Loucy (cell line): ENCODE results near the gene CAPN3.
A peak's percentile ranks its signal among the peaks of the same experiment; 100 is the strongest.

ENCODE experiments used
- H2AFZ ChIP-seq: fragments of 200-600 bp; sonication (generic); 2 replicates; pipeline ENCODE4 v1.6.0; 2016; ENCODE audit warnings: antibody characterized with exemption, mild to moderate bottlenecking, low read length, moderate library complexity
- H3F3A ChIP-seq: fragments of 200-600 bp; 2 replicates; pipeline ENCODE4 v1.6.0; 2016; ENCODE audit warnings: antibody characterized with exemption, low read depth, mild to moderate bottlenecking
- H3K27me3 ChIP-seq: fragments of 200-600 bp; sonication (generic); 2 replicates; pipeline ENCODE4 v1.6.1; 2014; ENCODE audit warnings: low read length, mild to moderate bottlenecking; ENCODE audit not compliant: insufficient read depth, poor library complexity, severe bottlenecking
- H3K36me3 ChIP-seq: fragments of 200-600 bp; sonication (generic); 2 replicates; pipeline ENCODE4 v1.6.1; 2016; ENCODE audit warnings: low read length; ENCODE audit not compliant: insufficient read depth
- H3K4me1 ChIP-seq: fragments of 200-600 bp; sonication (generic); 2 replicates; pipeline ENCODE4 v1.5.1; 2014; ENCODE audit warnings: low read length, mild to moderate bottlenecking; ENCODE audit not compliant: insufficient read depth, poor library complexity, severe bottlenecking
- H3K4me2 ChIP-seq: fragments of 200-600 bp; sonication (generic); 2 replicates; pipeline ENCODE4 v1.6.0; 2014; ENCODE audit warnings: antibody characterized with exemption, low read length, low read depth, mild to moderate bottlenecking; ENCODE audit not compliant: poor library complexity, severe bottlenecking
- H3K4me3 ChIP-seq: fragments of 200-600 bp; sonication (generic); 2 replicates; pipeline ENCODE4 v1.5.1; 2014; ENCODE audit warnings: low read length, mild to moderate bottlenecking, mixed read lengths; ENCODE audit not compliant: poor library complexity, severe bottlenecking
- H3K79me2 ChIP-seq: fragments of 200-600 bp; sonication (generic); 2 replicates; pipeline ENCODE4 v1.6.1; 2014; ENCODE audit warnings: low read length; ENCODE audit not compliant: insufficient read depth
- H3K9ac ChIP-seq: fragments of 200-600 bp; sonication (generic); 2 replicates; pipeline ENCODE4 v1.6.0; 2014; ENCODE audit warnings: mild to moderate bottlenecking, low read depth, low read length, moderate library complexity; ENCODE audit not compliant: poor library complexity, severe bottlenecking
- H3K9me2 ChIP-seq: fragments of 200-600 bp; sonication (generic); replicated peaks from 2 replicates; pipeline ENCODE4 v1.6.1; 2016; ENCODE audit warnings: low read depth, low read length, mixed read lengths
- H3K9me3 ChIP-seq: fragments of 200-600 bp; sonication (generic); 2 replicates; pipeline ENCODE4 v1.6.1; 2014; ENCODE audit warnings: mild to moderate bottlenecking, antibody characterized with exemption, low read length, low read depth; ENCODE audit not compliant: insufficient read depth
- H4K20me1 ChIP-seq: fragments of 200-600 bp; sonication (generic); 2 replicates; pipeline ENCODE4 v1.6.0; 2014; ENCODE audit warnings: antibody characterized with exemption, low read length, mild to moderate bottlenecking; ENCODE audit not compliant: insufficient read depth, poor library complexity, severe bottlenecking
- CTCF ChIP-seq: fragments of 200-600 bp; sonication (generic); conservative IDR thresholded peaks from 2 replicates; pipeline ENCODE4 v1.5.1; 2014; ENCODE audit warnings: mild to moderate bottlenecking, antibody characterized with exemption, low read length
- EZH2phosphoT487 ChIP-seq: fragments of 200-600 bp; IDR thresholded peaks from 2 replicates; pipeline ENCODE4 v1.6.1; 2018; ENCODE audit warnings: antibody characterized with exemption, mild to moderate bottlenecking, moderate library complexity, borderline replicate concordance

The CAPN3 gene

GRCh38 chr15:42375252-42375651 lies 16.0 kb downstream of the CAPN3 start:
- no peaks in the 10 kb centered on the region for H3F3A ChIP-seq
- H3K4me1 ChIP-seq, result peaks cover 3% of the 10 kb centered on the region
- H3K36me3 ChIP-seq, result no peaks in the 10 kb centered on the region
- H3K79me2 ChIP-seq, result no peaks in the 10 kb centered on the region
- no peaks in the 10 kb centered on the region for H4K20me1 ChIP-seq
- no peaks in the 10 kb centered on the region; the same call in 1 of the 2 replicates for H3K9me3 ChIP-seq
- H2AFZ ChIP-seq, result no peak overlapping the region
- no peak overlapping the region for H3K9ac ChIP-seq
- no peak overlapping the region for H3K4me2 ChIP-seq
- H3K9me2 ChIP-seq, result no peaks in the 10 kb centered on the region
- TF ChIP-seq CTCF (no peak), EZH2phosphoT487 (no peak)
- H3K27me3 ChIP-seq, result no peaks in the 10 kb centered on the region
- no peak overlapping the region for H3K4me3 ChIP-seq

GRCh38 chr15:42375941-42376340 lies 16.6 kb downstream of the CAPN3 start:
- no peaks in the 10 kb centered on the region for H3K79me2 ChIP-seq
- H3K9me3 ChIP-seq, result no peaks in the 10 kb centered on the region; the same call in 1 of the 2 replicates
- no peak overlapping the region for H3K9ac ChIP-seq
- H4K20me1 ChIP-seq, result no peaks in the 10 kb centered on the region
- H3K9me2 ChIP-seq, result no peaks in the 10 kb centered on the region
- no peak for TF ChIP-seq EZH2phosphoT487
- TF ChIP-seq CTCF, result no peak
- H3K4me1 ChIP-seq, result peaks cover 3% of the 10 kb centered on the region
- no peak overlapping the region for H3K4me3 ChIP-seq
- no peaks in the 10 kb centered on the region for H3K27me3 ChIP-seq
- H3F3A ChIP-seq, result no peaks in the 10 kb centered on the region
- peak overlapping the region; percentile 23 for H3K4me2 ChIP-seq
- no peaks in the 10 kb centered on the region for H3K36me3 ChIP-seq
- no peak overlapping the region for H2AFZ ChIP-seq

- Histone ChIP-seq H3F3A (no peaks in the 10 kb centered on the region), H3K9ac (no peak overlapping the region), H3K27me3 (no peaks in the 10 kb centered on the region), H3K36me3 (no peaks in the 10 kb centered on the region), H3K4me3 (no peak overlapping the region), H4K20me1 (no peaks in the 10 kb centered on the region), H3K4me2 (no peak overlapping the region), H3K9me2 (no peaks in the 10 kb centered on the region), H3K79me2 (no peaks in the 10 kb centered on the region), H3K4me1 (peaks cover 3% of the 10 kb centered on the region), H3K9me3 (no peaks in the 10 kb centered on the region; the same call in 1 of the 2 replicates), H2AFZ (no peak overlapping the region)
- TF ChIP-seq CTCF (no peak), EZH2phosphoT487 (no peak)
Observed at GRCh38 chr15:42378011-42378410, 18.7 kb downstream of the CAPN3 start.
